Neural crest cell (in vitro differentiated cells): ENCODE results near the gene SERP1. TPM values are rescaled to one million over a fixed set of nuclear protein-coding genes. Genes with fewer than 3 reads are reported as not detected.

Source experiments
- DNase-seq: peaks from one replicate; pipeline ENCODE4 v3.0.0; 2021; ENCODE audit warnings: low read depth, mixed read lengths, low spot score
- H3K27ac Mint-ChIP-seq: one replicate; pipeline ENCODE4 v1.8.0; 2021; ENCODE audit warnings: mild to moderate bottlenecking, mixed read lengths; ENCODE audit not compliant: unreplicated experiment
- H3K27me3 Mint-ChIP-seq: 2 replicates; pipeline ENCODE4 v1.8.0; 2021; ENCODE audit warnings: low read depth, mild to moderate bottlenecking, mixed read lengths
- H3K36me3 Mint-ChIP-seq: 2 replicates; pipeline ENCODE4 v1.8.0; 2021; ENCODE audit warnings: low read depth, mild to moderate bottlenecking, mixed read lengths
- H3K4me1 Mint-ChIP-seq: 2 replicates; pipeline ENCODE4 v1.8.0; 2021; ENCODE audit warnings: mixed read lengths
- H3K4me3 Mint-ChIP-seq: one replicate; pipeline ENCODE4 v1.8.0; 2021; ENCODE audit warnings: mild to moderate bottlenecking, mixed read lengths
- H3K9me3 Mint-ChIP-seq: 2 replicates; pipeline ENCODE4 v1.8.0; 2021; ENCODE audit warnings: mixed read lengths
- CTCF ChIP-seq: fragments of 200-600 bp; sonication (generic); conservative IDR thresholded peaks from 2 replicates; pipeline ENCODE4 v1.5.0; 2021; ENCODE audit warnings: antibody characterized with exemption, mild to moderate bottlenecking
- total RNA-seq: library from RNA; stranded (reverse); gene quantifications from 2 replicates; pipeline ENCODE4 v1.2.1, GENCODE V29; 2021

Gene SERP1
- total RNA-seq, 1 donor from 2014 or later: 81.6 TPM

GRCh38 chr3:150538324-150539208 lies 7.7 kb downstream of the SERP1 start:
- Mint-ChIP-seq H3K4me1 (no peaks in the 10 kb centered on the region), H3K9me3 (no peaks in the 10 kb centered on the region), H3K27me3 (no peaks in the 10 kb centered on the region), H3K4me3 (no peak overlapping the region), H3K27ac (no peak overlapping the region), H3K36me3 (no peaks in the 10 kb centered on the region)
- no peak for TF ChIP-seq CTCF
- no peak for DNase-seq

GRCh38 chr3:150535204-150535603 lies 11.1 kb downstream of the SERP1 start:
- no peaks in the 10 kb centered on the region for H3K27me3 Mint-ChIP-seq
- no peaks in the 10 kb centered on the region for H3K36me3 Mint-ChIP-seq
- no peak for TF ChIP-seq CTCF
- H3K9me3 Mint-ChIP-seq: no peaks in the 10 kb centered on the region
- no peak overlapping the region for H3K27ac Mint-ChIP-seq
- no peak overlapping the region for H3K4me3 Mint-ChIP-seq
- H3K4me1 Mint-ChIP-seq: no peaks in the 10 kb centered on the region
- no peak for DNase-seq

GRCh38 chr3:150531775-150532174 lies 14.5 kb downstream of the SERP1 start:
- no peaks in the 10 kb centered on the region for H3K9me3 Mint-ChIP-seq
- H3K36me3 Mint-ChIP-seq: no peaks in the 10 kb centered on the region
- no peak overlapping the region for H3K4me3 Mint-ChIP-seq
- H3K27ac Mint-ChIP-seq: no peak overlapping the region
- DNase-seq: no peak
- peaks cover 3% of the 10 kb centered on the region for H3K27me3 Mint-ChIP-seq
- TF ChIP-seq CTCF: no peak
- peaks cover 7% of the 10 kb centered on the region for H3K4me1 Mint-ChIP-seq

- Mint-ChIP-seq H3K36me3 (no peaks in the 10 kb centered on the region), H3K27me3 (peaks cover 3% of the 10 kb centered on the region), H3K4me1 (peaks cover 7% of the 10 kb centered on the region), H3K4me3 (no peak overlapping the region), H3K9me3 (no peaks in the 10 kb centered on the region), H3K27ac (no peak overlapping the region)
- peak; percentile 62 for TF ChIP-seq CTCF
- DNase-seq: no peak
Observed at GRCh38 chr3:150528354-150528797, 17.9 kb downstream of the SERP1 start.

GRCh38 chr3:150527464-150528255 lies 18.6 kb downstream of the SERP1 start:
- no peak for TF ChIP-seq CTCF
- H3K36me3 Mint-ChIP-seq: no peaks in the 10 kb centered on the region
- H3K9me3 Mint-ChIP-seq: no peaks in the 10 kb centered on the region
- H3K27ac Mint-ChIP-seq: no peak overlapping the region
- H3K27me3 Mint-ChIP-seq: peaks cover 3% of the 10 kb centered on the region
- peaks cover 7% of the 10 kb centered on the region for H3K4me1 Mint-ChIP-seq
- DNase-seq: no peak
- no peak overlapping the region for H3K4me3 Mint-ChIP-seq
